Activated CD4-positive, alpha-beta T cell treated with anti-CD3 and anti-CD28 coated beads, Interleukin-2, Interleukin-4, amounts not matched to agents 100 ng/mL and 50 ng/mL, durations not matched to agents 16 hours and 8 hours (primary cell): ENCODE data around the gene SP9.

Experiments used
- DNase-seq: peaks from one replicate; pipeline ENCODE4 v3.0.0-alpha.2; 2020; ENCODE audit warnings: low spot score

The SP9 gene

GRCh38 chr2:174334781-174335251 lies at the start of gene SP9:
TSS of gene SP9 (plus strand) at chr2:174334954. CDS start at chr2:174335093, 139 bp downstream.
- DNase-seq = no peak

- no peak for DNase-seq
These were observed 48.6 kb upstream of the SP9 start for GRCh38 chr2:174286172-174286571.

GRCh38 chr2:174292908-174293307 lies 41.8 kb upstream of the SP9 start:
- no peak for DNase-seq

- DNase-seq = no peak
These were observed 34.6 kb upstream of the SP9 start for GRCh38 chr2:174300114-174300513.

- DNase-seq = no peak
These were observed 22.0 kb upstream of the SP9 start for GRCh38 chr2:174312581-174313234.

GRCh38 chr2:174322149-174322548 lies 12.6 kb upstream of the SP9 start:
- DNase-seq = no peak

- DNase-seq = no peak
These were observed 12.0 kb upstream of the SP9 start for GRCh38 chr2:174322746-174323145.

- no peak for DNase-seq
These were observed 10.2 kb upstream of the SP9 start for GRCh38 chr2:174324530-174324929.

GRCh38 chr2:174325373-174326160 lies 9.2 kb upstream of the SP9 start:
- DNase-seq = no peak

- DNase-seq = no peak
These were observed 8.4 kb upstream of the SP9 start for GRCh38 chr2:174326161-174327020.

GRCh38 chr2:174327021-174327840 lies 7.5 kb upstream of the SP9 start:
- no peak for DNase-seq

GRCh38 chr2:174327841-174328113 lies 7.0 kb upstream of the SP9 start:
- no peak for DNase-seq

- DNase-seq = no peak
These were observed 6.4 kb upstream of the SP9 start for GRCh38 chr2:174328114-174328960.

- DNase-seq = no peak
These were observed 5.6 kb upstream of the SP9 start for GRCh38 chr2:174328961-174329715.

- DNase-seq = no peak
These were observed 3.7 kb upstream of the SP9 start for GRCh38 chr2:174330945-174331594.

GRCh38 chr2:174331595-174332216 lies 3.0 kb upstream of the SP9 start:
- no peak for DNase-seq

- DNase-seq = no peak
These were observed 2.4 kb upstream of the SP9 start for GRCh38 chr2:174332217-174332963.

GRCh38 chr2:174333017-174333371 lies 1.8 kb upstream of the SP9 start:
- no peak for DNase-seq
